H9 (cell line): ENCODE measurements around the gene SORBS1. TPM values are rescaled to one million over a fixed set of nuclear protein-coding genes. Genes with fewer than 3 reads are reported as not detected.
A peak's percentile ranks its signal among the peaks of the same experiment; 100 is the strongest.

Experiments
- DNase-seq: peaks from one replicate; pipeline ENCODE4 v3.0.0-alpha.2; 2017
- H2AFZ ChIP-seq: one replicate; pipeline ENCODE4 v1.6.1; 2013; ENCODE audit warnings: mild to moderate bottlenecking, low read length, control low read depth, moderate library complexity
- H2AK5ac ChIP-seq: 2 replicates; pipeline ENCODE4 v1.6.1; 2013; ENCODE audit warnings: low read length, control low read depth, mixed read lengths; ENCODE audit not compliant: insufficient read length
- H2BK120ac ChIP-seq: one replicate; pipeline ENCODE4 v1.6.1; 2013; ENCODE audit warnings: low read depth, mild to moderate bottlenecking, low read length, control low read depth, inconsistent platforms; ENCODE audit not compliant: poor library complexity, severe bottlenecking
- H2BK12ac ChIP-seq: 2 replicates; pipeline ENCODE4 v1.6.1; 2013; ENCODE audit warnings: low read length, control low read depth, mixed read lengths, low read depth; ENCODE audit not compliant: insufficient read length
- H2BK15ac ChIP-seq: 2 replicates; pipeline ENCODE4 v1.6.1; 2013; ENCODE audit warnings: low read depth, low read length, control low read depth
- H2BK20ac ChIP-seq: one replicate; pipeline ENCODE4 v1.6.1; 2013; ENCODE audit warnings: low read depth, mild to moderate bottlenecking, low read length, control low read depth, inconsistent platforms; ENCODE audit not compliant: poor library complexity, severe bottlenecking
- H2BK5ac ChIP-seq: 2 replicates; pipeline ENCODE4 v1.6.1; 2013; ENCODE audit warnings: low read length, control low read depth, mixed read lengths; ENCODE audit not compliant: insufficient read length
- H3K14ac ChIP-seq: 2 replicates; pipeline ENCODE4 v1.6.1; 2013; ENCODE audit warnings: low read length, control low read depth; ENCODE audit not compliant: insufficient read depth
- H3K18ac ChIP-seq: 2 replicates; pipeline ENCODE4 v1.6.1; 2013; ENCODE audit warnings: low read depth, mild to moderate bottlenecking, mixed read lengths, low read length, control low read depth; ENCODE audit not compliant: insufficient read length
- H3K23ac ChIP-seq: 2 replicates; pipeline ENCODE4 v1.6.1; 2013; ENCODE audit warnings: low read length, control low read depth, mixed read lengths, low read depth; ENCODE audit not compliant: insufficient read length
- H3K23me2 ChIP-seq: 2 replicates; pipeline ENCODE4 v1.6.1; 2013; ENCODE audit warnings: low read depth, mild to moderate bottlenecking, mixed read lengths, low read length, control low read depth; ENCODE audit not compliant: insufficient read length, poor library complexity, severe bottlenecking
- H3K27ac ChIP-seq: 2 replicates; pipeline ENCODE4 v1.5.1; 2013; ENCODE audit warnings: low read length, control low read depth, mixed read lengths, low read depth; ENCODE audit not compliant: insufficient read length
- H3K27me3 ChIP-seq: 2 replicates; pipeline ENCODE4 v1.6.1; 2013; ENCODE audit warnings: low read length, control low read depth, inconsistent platforms; ENCODE audit not compliant: insufficient read depth
- H3K4ac ChIP-seq: 2 replicates; pipeline ENCODE4 v1.6.1; 2013; ENCODE audit warnings: low read depth, mild to moderate bottlenecking, control low read depth, inconsistent platforms, low read length, moderate library complexity
- H3K4me1 ChIP-seq: 2 replicates; pipeline ENCODE4 v1.6.1; 2013; ENCODE audit warnings: low read length, control low read depth, inconsistent platforms; ENCODE audit not compliant: insufficient read depth
- H3K4me2 ChIP-seq: 2 replicates; pipeline ENCODE4 v1.6.1; 2013; ENCODE audit warnings: low read length, control low read depth, mixed read lengths; ENCODE audit not compliant: insufficient read length, insufficient read depth
- H3K56ac ChIP-seq: 2 replicates; pipeline ENCODE4 v1.6.1; 2013; ENCODE audit warnings: low read depth, mild to moderate bottlenecking, mixed read lengths, low read length, control low read depth; ENCODE audit not compliant: insufficient read length
- H3K79me1 ChIP-seq: 2 replicates; pipeline ENCODE4 v1.6.1; 2013; ENCODE audit warnings: low read depth, mild to moderate bottlenecking, moderate library complexity, low read length, control low read depth, inconsistent platforms; ENCODE audit not compliant: insufficient read depth, poor library complexity, severe bottlenecking
- H3K79me2 ChIP-seq: 2 replicates; pipeline ENCODE4 v1.6.1; 2013; ENCODE audit warnings: low read length, control low read depth, inconsistent platforms; ENCODE audit not compliant: insufficient read depth
- H3K9ac ChIP-seq: 2 replicates; pipeline ENCODE4 v1.6.1; 2013; ENCODE audit warnings: low read length, control low read depth, mixed read lengths; ENCODE audit not compliant: insufficient read length; ENCODE audit errors: extremely low read depth
- H3K9me3 ChIP-seq: one replicate; pipeline ENCODE4 v1.6.1; 2013; ENCODE audit warnings: low read depth, low read length, inconsistent platforms; ENCODE audit not compliant: control insufficient read depth
- H3T11ph ChIP-seq: one replicate; pipeline ENCODE4 v1.6.1; 2013; ENCODE audit warnings: mild to moderate bottlenecking, low read length, control low read depth, inconsistent platforms
- H4K20me1 ChIP-seq: one replicate; pipeline ENCODE4 v1.6.1; 2013; ENCODE audit not compliant: control insufficient read depth, insufficient read length, insufficient read depth
- H4K5ac ChIP-seq: 2 replicates; pipeline ENCODE4 v1.6.1; 2013; ENCODE audit warnings: low read depth, mild to moderate bottlenecking, mixed read lengths, low read length, control low read depth; ENCODE audit not compliant: insufficient read length
- H4K8ac ChIP-seq: replicated peaks from 2 replicates; pipeline ENCODE4 v1.6.1; 2013; ENCODE audit warnings: low read length, control low read depth, mixed read lengths, low read depth; ENCODE audit not compliant: insufficient read length
- H4K91ac ChIP-seq: 2 replicates; pipeline ENCODE4 v1.6.1; 2013; ENCODE audit warnings: low read depth, mild to moderate bottlenecking, moderate library complexity, mixed read lengths, low read length, control low read depth; ENCODE audit not compliant: insufficient read length
- H3K27ac Mint-ChIP-seq, 3 experiments: 2 replicates in 2 of 3; 3 replicates in 1 of 3; pipeline ENCODE4 v1.8.0; 2020 to 2021; ENCODE audit warnings: mixed read lengths in 3 of 3, mild to moderate bottlenecking in 1 of 3, moderate library complexity in 1 of 3
- H3K27me3 Mint-ChIP-seq: 2 replicates; pipeline ENCODE4 v1.8.0; 2021; ENCODE audit warnings: low read depth, mild to moderate bottlenecking, moderate library complexity, mixed read lengths
- H3K36me3 Mint-ChIP-seq, 3 experiments: 2 replicates in 2 of 3; 3 replicates in 1 of 3; pipeline ENCODE4 v1.8.0; 2020 to 2021; ENCODE audit warnings: low read depth in 3 of 3, mixed read lengths in 3 of 3; ENCODE audit not compliant: insufficient read depth in 1 of 3
- H3K4me1 Mint-ChIP-seq, 2 experiments: 2 replicates each; pipeline ENCODE4 v1.8.0; 2020; ENCODE audit warnings: mixed read lengths in 2 of 2
- H3K4me3 Mint-ChIP-seq, 2 experiments: 2 replicates in 1 of 2; 3 replicates in 1 of 2; pipeline ENCODE4 v1.8.0; 2020 to 2021; ENCODE audit warnings: mild to moderate bottlenecking in 2 of 2, mixed read lengths in 2 of 2, moderate library complexity in 1 of 2
- H3K9me3 Mint-ChIP-seq, 2 experiments: 2 replicates in 1 of 2; 3 replicates in 1 of 2; pipeline ENCODE4 v1.8.0; 2020; ENCODE audit warnings: mild to moderate bottlenecking in 2 of 2, mixed read lengths in 2 of 2, moderate library complexity in 1 of 2
- CTCF ChIP-seq: fragments of 200-600 bp; sonication (generic); conservative IDR thresholded peaks from 3 replicates; pipeline ENCODE4 v1.8.0; 2021; ENCODE audit warnings: antibody characterized with exemption, mild to moderate bottlenecking
- WGBS: extraction: QIAGEN DNeasy Blood & Tissue Kit; methylation state at CpG from one replicate; pipeline ENCODE4 v1.1.7; 2013; ENCODE audit warnings: missing lambda C conversion rate, low lambda C conversion rate, mixed read lengths; ENCODE audit not compliant: insufficient read length; ENCODE audit errors: extremely low coverage; 5-methylcytosine and 5-hydroxymethylcytosine counted together
- total RNA-seq: library from RNA; stranded (reverse); gene quantifications from 2 replicates; pipeline ENCODE4 v1.2.1, GENCODE V29; 2021

Gene SORBS1
- total RNA-seq, 1 experiment from 2014 or later, result 24.3 TPM

GRCh38 chr10:95540514-95541052 is 20.6 kb downstream of the SORBS1 start:
- Histone ChIP-seq H3K18ac (no peak overlapping the region), H4K5ac (no peak overlapping the region), H4K91ac (no peak overlapping the region), H4K8ac (no peak overlapping the region), H3K4me1 (peaks cover 11% of the 10 kb centered on the region; the same call in 1 of the 2 replicates), H3K79me1 (peaks cover 8% of the 10 kb centered on the region), H3K23me2 (no peaks in the 10 kb centered on the region), H3T11ph (no peak overlapping the region), H4K20me1 (no peaks in the 10 kb centered on the region), H3K9ac (no peak overlapping the region), H2BK20ac (no peak overlapping the region), H3K23ac (no peak overlapping the region), H3K56ac (no peak overlapping the region), H2BK120ac (no peak overlapping the region), H3K27ac (no peak overlapping the region), H3K79me2 (0 out of 2 replicates have a peak, but pooled peaks cover 3% of the 10 kb centered on the region), H2BK12ac (no peak overlapping the region), H2BK15ac (no peak overlapping the region), H3K4me2 (no peak overlapping the region), H3K27me3 (no peaks in the 10 kb centered on the region), H3K14ac (peak overlapping the region; percentile 12; the same call in 1 of the 2 replicates), H2BK5ac (no peak overlapping the region), H3K4ac (no peak overlapping the region), H2AFZ (no peak overlapping the region), H3K9me3 (no peaks in the 10 kb centered on the region), H2AK5ac (no peak overlapping the region)
- no CpG with 5 or more reads among the region's 2 CpGs for WGBS
- Mint-ChIP-seq H3K9me3 (no peaks in the 10 kb centered on the region), H3K27me3 (peaks cover 8% of the 10 kb centered on the region), H3K4me3 (0 out of 5 replicates have a peak overlapping the region, but pooled peaks of 1 of the 2 experiments have one; percentile 8), H3K4me1 (peaks cover 54 to 61% of the 10 kb centered on the region in 2 experiments), H3K36me3 (peaks cover 0 to 3% (median 3%) of the 10 kb centered on the region in 3 experiments; a peak in 2 of 7 replicates), H3K27ac (peak overlapping the region in 1 of 3 experiments; percentile 5; a peak in 1 of 7 replicates)
- DNase-seq, result no peak
- no peak for TF ChIP-seq CTCF
